ENCODE results near the gene RNF208. TPM values are rescaled to one million over a fixed set of nuclear protein-coding genes. Genes with fewer than 3 reads are reported as not detected.

Gene RNF208
- total and polyA plus RNA-seq, 9 of the 15 experiments (the other 6 are each of a cell fraction or from before 2014, with no cell fraction given): 0.15 to 6.9 (median 0.50) TPM; not detected in 2

DNA sequence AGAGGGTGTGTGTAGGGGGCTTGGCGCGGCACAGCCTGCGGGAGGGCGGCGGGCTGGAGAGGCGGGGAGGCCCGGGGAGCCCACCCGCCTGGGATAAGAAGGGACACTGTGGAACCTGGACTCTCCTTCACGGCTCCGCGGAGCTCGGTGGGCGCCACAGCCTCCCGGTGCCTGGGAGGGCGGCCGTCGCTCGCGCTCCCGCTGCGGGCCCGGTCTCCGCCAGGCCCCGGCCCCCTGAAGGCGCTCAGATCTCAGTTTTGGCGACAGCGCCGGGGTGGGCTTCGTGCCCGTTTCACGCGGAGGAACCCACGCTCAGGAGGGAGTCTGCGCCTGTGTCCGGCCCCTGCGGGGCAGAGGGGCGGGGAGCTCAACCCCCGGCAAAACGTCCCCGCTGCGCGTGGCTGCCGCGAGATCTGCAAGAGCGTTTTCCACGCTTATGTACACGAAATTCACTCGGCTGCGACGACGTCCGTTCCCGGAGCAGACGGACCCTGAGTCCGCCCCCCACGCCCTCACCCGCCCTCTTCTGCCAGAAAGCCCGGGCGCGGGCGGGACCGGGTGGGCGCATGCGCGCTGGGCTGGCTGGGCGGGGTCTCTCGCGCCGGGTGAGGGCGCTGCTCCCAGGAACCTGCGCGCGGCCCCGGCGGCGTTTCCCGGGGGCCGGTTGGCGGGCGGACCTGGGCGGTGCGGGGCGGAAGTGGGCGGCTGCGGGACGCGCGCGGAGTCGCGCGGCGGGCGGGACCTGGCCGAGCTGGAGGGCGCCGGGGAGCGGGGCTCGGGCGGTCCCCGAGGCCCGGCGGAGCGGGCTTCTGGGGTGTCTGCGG, 32.8 kb upstream of the RNF208 start, which contains the start of gene NELFB (continued):
- TF ChIP-seq, protein P1, sequence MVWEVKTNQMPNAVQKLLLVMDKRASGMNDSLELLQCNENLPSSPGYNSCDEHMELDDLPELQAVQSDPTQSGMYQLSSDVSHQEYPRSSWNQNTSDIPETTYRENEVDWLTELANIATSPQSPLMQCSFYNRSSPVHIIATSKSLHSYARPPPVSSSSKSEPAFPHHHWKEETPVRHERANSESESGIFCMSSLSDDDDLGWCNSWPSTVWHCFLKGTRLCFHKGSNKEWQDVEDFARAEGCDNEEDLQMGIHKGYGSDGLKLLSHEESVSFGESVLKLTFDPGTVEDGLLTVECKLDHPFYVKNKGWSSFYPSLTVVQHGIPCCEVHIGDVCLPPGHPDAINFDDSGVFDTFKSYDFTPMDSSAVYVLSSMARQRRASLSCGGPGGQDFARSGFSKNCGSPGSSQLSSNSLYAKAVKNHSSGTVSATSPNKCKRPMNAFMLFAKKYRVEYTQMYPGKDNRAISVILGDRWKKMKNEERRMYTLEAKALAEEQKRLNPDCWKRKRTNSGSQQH (CRISPR knock-in tag; IDR thresholded peaks at IDR 0.05): no peak
- TF ChIP-seq CREB1 (IDR thresholded peaks at IDR 0.05) (0 out of 2 replicates have a peak, but pooled peaks have one; percentile 34), CREB1 (CRISPR knock-in tag; IDR thresholded peaks at IDR 0.05) (no peak), FOXJ2 (tag; IDR thresholded peaks at IDR 0.05) (no peak), ELF4 (CRISPR knock-in tag; IDR thresholded peaks at IDR 0.05) (no peak), ESRRA (IDR thresholded peaks at IDR 0.05; ENCODE audit: borderline replicate concordance, low read depth) (peak; percentile 18; the same call in 1 of the 2 replicates), POLR3A (IDR thresholded peaks at IDR 0.05; ENCODE audit: borderline replicate concordance, extremely low read depth, insufficient read depth, insufficient read length) (no peak), SAP30 (IDR thresholded peaks at IDR 0.05; ENCODE audit: borderline replicate concordance, insufficient read depth, low read depth, low read length, poor library complexity, severe bottlenecking) (peak; percentile 60), ZFP1 (CRISPR knock-in tag; IDR thresholded peaks at IDR 0.05) (no peak), TBP (optimal IDR thresholded peaks at IDR 0.05; ENCODE audit: low read depth, low read length) (peak; percentile 80), TCF7 (IDR thresholded peaks at IDR 0.05; ENCODE audit: borderline replicate concordance) (0 out of 2 replicates have a peak, but pooled peaks have one; percentile 48), MBD2 (IDR thresholded peaks at IDR 0.05; ENCODE audit: borderline replicate concordance, low read depth) (peak; percentile 69; the same call in 1 of the 2 replicates)
- TF ChIP-seq, protein P2, sequence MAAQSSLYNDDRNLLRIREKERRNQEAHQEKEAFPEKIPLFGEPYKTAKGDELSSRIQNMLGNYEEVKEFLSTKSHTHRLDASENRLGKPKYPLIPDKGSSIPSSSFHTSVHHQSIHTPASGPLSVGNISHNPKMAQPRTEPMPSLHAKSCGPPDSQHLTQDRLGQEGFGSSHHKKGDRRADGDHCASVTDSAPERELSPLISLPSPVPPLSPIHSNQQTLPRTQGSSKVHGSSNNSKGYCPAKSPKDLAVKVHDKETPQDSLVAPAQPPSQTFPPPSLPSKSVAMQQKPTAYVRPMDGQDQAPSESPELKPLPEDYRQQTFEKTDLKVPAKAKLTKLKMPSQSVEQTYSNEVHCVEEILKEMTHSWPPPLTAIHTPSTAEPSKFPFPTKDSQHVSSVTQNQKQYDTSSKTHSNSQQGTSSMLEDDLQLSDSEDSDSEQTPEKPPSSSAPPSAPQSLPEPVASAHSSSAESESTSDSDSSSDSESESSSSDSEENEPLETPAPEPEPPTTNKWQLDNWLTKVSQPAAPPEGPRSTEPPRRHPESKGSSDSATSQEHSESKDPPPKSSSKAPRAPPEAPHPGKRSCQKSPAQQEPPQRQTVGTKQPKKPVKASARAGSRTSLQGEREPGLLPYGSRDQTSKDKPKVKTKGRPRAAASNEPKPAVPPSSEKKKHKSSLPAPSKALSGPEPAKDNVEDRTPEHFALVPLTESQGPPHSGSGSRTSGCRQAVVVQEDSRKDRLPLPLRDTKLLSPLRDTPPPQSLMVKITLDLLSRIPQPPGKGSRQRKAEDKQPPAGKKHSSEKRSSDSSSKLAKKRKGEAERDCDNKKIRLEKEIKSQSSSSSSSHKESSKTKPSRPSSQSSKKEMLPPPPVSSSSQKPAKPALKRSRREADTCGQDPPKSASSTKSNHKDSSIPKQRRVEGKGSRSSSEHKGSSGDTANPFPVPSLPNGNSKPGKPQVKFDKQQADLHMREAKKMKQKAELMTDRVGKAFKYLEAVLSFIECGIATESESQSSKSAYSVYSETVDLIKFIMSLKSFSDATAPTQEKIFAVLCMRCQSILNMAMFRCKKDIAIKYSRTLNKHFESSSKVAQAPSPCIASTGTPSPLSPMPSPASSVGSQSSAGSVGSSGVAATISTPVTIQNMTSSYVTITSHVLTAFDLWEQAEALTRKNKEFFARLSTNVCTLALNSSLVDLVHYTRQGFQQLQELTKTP (IDR thresholded peaks at IDR 0.05; ENCODE audit: low read depth in 1 of 2, partially characterized antibody in 2 of 2): no peak
- TF ChIP-seq, protein P3, sequence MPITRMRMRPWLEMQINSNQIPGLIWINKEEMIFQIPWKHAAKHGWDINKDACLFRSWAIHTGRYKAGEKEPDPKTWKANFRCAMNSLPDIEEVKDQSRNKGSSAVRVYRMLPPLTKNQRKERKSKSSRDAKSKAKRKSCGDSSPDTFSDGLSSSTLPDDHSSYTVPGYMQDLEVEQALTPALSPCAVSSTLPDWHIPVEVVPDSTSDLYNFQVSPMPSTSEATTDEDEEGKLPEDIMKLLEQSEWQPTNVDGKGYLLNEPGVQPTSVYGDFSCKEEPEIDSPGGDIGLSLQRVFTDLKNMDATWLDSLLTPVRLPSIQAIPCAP (CRISPR knock-in tag; IDR thresholded peaks at IDR 0.05; ENCODE audit: borderline replicate concordance): no peak
- TF ChIP-seq, protein P4, sequence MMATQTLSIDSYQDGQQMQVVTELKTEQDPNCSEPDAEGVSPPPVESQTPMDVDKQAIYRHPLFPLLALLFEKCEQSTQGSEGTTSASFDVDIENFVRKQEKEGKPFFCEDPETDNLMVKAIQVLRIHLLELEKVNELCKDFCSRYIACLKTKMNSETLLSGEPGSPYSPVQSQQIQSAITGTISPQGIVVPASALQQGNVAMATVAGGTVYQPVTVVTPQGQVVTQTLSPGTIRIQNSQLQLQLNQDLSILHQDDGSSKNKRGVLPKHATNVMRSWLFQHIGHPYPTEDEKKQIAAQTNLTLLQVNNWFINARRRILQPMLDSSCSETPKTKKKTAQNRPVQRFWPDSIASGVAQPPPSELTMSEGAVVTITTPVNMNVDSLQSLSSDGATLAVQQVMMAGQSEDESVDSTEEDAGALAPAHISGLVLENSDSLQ (IDR thresholded peaks at IDR 0.05): no peak
- TF ChIP-seq, protein P5, sequence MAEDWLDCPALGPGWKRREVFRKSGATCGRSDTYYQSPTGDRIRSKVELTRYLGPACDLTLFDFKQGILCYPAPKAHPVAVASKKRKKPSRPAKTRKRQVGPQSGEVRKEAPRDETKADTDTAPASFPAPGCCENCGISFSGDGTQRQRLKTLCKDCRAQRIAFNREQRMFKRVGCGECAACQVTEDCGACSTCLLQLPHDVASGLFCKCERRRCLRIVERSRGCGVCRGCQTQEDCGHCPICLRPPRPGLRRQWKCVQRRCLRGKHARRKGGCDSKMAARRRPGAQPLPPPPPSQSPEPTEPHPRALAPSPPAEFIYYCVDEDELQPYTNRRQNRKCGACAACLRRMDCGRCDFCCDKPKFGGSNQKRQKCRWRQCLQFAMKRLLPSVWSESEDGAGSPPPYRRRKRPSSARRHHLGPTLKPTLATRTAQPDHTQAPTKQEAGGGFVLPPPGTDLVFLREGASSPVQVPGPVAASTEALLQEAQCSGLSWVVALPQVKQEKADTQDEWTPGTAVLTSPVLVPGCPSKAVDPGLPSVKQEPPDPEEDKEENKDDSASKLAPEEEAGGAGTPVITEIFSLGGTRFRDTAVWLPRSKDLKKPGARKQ (CRISPR knock-in tag; IDR thresholded peaks at IDR 0.05): no peak

Measured in K562 (cell line).